HG03469 (cell line): ENCODE results near the gene USP48.

Experiments used
- ATAC-seq: cut with Tn5 transposase; IDR thresholded peaks from one replicate; pipeline ENCODE4 v1.9.1; 2021; ENCODE audit warnings: mild to moderate bottlenecking, moderate library complexity, moderate number of reproducible peaks; ENCODE audit not compliant: unreplicated experiment

Gene USP48

DNA sequence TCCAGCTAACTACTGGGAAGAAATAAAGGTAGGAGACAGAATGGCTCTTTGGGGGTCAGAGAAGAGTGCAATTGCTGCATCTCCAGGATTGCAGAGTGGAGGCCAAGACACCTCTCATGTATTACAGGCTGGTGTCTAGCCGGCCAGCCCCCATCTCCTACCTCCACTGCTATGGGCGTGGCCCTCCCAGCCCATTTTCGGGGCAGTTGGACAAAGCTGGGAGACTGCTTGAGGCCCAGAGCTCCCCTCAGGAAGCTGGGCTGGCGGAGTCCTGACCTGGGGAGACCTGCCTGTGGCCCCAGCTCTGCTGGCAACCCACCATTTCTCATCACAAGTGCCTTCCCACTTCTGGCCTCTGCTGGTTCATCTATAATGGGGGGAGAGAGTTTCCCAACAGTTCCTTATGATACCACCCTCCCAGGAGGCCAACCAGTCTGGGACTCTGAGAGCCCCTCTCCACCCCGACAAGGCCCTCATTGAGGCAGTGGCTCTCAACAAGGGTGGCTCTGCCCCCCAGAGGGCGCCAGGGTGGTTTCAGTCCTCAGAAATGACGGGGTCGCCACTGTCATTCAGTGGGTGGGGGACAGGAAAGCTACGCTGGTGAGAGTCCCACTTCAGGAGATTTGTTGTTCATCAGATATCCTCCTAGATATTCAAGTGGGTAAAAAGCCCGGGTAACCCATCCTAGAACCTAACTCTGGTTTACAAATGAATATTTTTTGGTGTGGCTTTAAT lies 125.3 kb downstream of the USP48 start:
- no peak for ATAC-seq

DNA sequence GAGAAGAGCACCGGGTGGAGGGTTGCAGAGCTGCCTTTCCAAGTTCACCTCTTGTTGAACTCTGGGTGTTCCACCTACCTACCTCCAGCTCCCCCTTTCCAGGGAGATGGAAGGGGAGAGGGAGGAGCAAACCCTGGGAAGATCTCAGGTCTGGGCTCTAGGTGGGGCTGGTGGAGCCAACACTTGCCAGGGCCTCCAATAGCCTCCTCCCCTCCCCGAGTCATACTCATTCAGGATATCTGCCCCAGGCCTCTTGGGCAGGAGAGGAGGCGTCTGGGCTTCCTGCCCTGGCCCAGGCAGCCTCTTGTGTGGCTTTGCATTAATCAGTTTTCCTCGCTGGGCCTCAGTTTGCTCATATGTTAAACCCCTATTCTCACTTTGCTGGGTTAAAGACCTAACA lies 127.2 kb downstream of the USP48 start:
- no peak for ATAC-seq

DNA sequence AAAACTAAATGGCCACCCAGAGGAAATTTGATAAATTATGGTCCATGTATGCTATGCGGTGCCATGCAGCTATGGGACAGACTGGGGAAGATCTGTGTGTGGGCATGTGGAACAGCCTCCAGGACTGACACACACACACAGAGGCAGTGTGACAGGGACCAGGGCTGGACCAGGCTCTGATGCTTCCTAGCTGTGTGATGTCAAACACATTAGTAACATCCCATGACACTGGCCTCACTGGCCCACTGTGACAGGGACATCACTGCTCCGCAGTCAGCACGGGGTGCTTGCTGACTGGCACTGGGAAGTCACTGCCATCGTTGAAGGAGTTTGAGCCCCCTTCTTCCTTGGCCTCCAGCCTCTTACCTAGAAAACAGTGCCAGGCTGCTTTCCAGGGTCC lies 127.7 kb downstream of the USP48 start:
- no peak for ATAC-seq

DNA sequence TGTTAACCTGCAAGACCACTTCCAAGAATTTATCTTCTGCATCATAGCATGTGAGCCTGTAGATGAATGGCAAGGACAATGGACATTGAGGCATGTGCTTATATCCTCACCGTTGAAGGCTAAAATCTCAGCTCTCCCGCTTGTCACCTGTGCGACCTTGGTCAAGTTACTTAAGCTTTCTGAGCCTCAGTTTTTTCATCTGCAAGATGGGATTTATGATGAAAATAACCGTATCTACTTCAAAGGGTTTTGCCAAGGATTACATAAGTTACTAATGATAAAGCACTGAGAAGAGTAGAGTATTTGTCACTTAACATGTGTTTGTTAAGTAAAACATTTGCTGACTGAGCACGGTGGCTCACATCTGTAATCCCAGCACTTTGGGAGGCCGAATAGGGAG lies 128.7 kb downstream of the USP48 start:
- ATAC-seq, result no peak

DNA sequence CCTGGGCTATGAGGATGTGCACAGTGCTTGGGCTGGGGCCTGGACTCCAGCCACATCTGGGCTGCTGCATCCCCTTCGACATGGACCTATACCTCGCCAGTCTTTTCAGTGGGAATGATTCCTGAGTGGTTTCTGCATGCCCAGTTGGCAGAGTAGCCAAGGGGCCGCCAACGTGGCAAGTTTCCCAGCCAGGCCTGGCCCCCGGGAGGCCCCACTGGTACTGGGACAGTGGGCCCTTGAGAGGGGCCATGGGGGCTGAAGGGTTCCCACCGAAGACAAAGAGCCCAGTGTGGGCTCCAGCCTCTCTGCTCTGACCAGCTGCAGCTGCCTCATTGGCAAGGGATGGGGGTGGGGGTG lies 129.2 kb downstream of the USP48 start:
- no peak for ATAC-seq

DNA sequence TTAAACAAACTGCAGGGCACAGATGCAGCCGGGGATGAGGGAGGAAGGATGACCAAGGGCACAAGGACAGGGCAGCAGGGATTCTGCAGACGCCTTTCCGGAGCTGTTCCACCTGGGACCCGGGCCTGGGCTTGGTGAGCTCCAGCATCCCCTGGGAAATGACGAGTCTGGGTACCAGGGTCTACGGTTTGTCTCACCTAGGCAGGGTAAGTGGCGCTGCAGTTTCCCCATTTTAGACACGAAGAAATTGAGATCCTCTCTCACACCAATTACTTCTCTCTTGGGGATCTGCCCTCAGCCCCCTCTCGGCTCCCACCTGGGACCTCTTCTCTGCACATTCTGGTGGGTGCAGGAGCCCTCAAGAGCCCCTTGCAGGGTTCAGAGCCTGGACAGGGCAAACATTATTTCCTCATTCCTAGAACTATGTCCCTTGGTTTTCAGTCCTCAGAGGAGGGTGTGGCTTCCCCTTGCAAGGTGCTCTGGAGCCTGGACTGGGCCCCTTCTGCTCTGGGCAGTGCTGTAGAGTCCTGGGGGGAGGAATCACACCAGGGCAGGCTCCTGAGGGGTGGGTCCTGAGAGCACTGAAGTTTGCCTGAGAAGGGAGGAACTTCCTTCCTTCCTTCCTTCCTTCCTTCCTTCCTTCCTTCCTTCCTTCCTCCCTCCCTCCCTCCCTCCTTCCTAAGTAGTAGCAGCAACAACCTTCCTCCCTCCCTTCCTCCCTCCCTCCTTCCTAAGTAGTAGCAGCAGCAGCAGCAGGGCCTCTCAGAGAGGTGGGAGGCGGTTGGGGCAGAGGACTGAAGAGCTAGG lies 129.8 kb downstream of the USP48 start:
- no peak for ATAC-seq

DNA sequence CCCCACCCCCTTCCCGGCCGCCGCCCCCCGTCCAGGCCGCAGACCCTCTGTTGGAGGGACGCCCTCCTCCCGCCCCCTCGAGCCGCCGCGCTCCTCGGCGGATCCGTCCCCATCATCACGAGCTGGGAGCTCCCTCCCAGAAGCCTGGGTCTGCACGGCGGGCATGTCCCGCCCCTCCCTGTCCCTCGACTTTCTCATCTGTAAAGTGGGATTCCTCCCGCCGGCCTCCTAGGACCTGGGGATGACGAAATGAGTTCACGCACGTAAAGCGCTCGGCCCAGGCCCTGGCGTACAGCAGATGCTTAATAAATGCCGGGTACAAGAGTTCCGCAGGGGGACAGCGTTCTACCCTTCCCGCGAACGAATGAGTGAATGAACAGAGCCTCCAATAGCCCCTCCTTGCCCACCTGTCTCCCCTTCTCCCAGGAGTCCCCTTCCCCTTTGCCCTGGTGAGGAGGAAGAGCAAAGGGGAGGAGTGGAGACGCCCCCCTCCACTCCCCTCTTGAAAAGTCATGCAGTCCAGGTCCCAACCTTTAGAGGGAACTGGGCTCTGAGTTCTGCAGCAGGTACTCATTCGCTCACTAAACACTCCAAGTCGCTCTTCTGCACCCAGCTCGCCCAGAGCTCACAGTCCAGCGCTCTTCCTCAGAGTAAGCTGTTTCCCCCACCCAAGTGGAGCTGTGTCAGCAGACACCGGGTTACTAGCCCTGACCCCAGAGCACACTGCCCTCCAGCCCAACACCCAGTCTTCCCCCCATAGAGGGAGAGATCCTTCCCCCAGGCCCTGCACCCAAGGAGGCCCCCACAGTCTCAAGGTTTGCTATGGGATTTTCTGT lies 130.6 kb downstream of the USP48 start:
- ATAC-seq, result no peak

DNA sequence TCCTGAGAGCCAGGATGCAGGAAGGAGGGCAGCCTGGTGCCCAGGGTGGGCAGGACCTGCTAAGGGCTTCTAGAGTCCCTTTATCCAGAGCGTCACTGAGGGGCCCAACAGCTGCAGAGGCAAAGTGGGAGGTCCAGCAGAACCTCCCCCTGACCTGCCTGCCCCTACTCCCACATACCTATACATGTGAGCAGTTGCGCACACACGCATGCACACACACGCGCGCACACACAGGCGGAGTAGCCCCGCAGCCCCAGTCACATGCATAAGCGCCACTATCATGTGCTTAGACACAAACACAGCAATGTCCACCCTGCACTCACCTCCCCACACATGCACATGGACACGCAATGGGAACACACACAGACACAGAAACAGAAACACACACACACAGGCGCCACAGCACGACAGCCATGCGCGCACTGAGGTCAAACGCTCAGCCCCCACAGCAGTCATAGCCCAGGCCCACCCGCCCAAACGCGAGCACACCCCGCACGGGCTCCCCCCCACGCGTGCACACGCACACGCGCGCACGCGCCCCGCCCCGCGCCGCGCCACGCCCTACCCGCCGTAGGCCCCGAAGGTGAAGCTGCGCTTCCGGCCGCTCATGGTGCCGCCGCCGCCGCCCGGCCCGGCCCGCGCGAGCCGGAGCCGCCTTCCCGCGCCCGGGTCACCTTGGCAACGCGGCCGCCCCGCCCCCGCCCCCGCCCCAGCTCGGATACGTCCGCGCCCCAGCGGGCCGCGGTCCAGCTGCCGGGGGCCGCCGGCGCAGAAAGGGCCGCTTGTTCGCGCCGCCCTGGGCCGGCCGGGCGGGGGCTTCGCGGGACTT lies 131.5 kb downstream of the USP48 start:
- no peak for ATAC-seq

DNA sequence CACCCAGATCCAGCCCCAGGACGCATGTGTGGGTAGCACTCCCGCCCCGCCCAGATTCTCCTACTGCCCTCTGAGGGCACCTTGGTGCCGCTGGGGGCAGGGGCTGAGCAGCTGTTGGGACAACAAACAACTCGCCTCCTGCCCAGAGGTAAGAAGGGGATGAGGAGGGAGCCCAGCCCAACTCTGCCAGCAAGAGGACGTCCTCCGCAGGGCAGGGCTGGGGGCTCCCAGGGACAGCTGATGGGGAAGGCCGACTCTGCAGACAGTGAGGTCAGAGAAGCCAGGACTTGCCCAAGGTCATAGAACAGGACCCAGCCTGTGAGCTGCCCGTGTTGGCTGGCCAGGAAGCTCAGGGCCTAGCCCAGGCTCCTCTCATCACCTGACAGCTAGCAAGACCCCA lies 132.5 kb downstream of the USP48 start:
- ATAC-seq, result no peak

DNA sequence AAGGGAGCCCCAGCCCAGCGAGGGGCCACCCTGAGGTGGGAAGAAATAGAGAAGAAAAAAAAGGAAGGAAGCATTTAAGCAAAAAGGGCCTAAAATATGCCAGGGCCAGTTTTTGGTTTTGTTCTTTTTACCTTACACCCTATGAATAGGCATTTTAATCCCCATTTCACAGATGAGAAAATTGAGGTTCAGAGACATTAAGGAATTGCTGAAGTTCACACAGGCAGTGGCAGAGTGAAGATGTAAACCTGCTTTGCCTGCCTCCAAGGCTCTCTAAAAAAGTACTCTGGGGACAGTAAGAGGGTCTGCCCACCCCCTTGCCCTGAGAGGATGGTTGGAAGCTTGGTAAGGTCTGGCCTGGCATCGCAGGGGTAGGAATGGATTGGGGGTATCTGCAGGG lies 133.6 kb downstream of the USP48 start:
- no peak for ATAC-seq

DNA sequence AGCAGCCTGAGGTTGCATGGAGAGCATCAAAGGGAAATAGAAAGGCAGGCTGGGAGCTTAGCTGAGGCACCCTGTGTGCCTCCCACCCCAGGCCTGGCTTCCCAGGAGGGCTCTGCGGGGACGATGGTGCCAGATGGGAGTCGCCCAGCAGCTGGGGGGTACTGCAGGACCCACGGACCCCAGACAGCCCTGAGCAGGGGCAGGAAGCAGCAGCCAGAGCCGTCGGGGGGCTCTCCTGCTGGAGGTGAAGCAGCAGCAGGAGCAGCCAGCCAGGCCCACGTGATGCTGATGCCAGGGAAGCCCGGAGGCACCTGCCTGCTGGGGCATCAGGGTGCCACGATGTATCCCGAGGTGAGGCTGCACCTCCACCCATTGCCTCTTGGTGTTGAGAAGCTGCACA lies 134.2 kb downstream of the USP48 start:
- no peak for ATAC-seq

DNA sequence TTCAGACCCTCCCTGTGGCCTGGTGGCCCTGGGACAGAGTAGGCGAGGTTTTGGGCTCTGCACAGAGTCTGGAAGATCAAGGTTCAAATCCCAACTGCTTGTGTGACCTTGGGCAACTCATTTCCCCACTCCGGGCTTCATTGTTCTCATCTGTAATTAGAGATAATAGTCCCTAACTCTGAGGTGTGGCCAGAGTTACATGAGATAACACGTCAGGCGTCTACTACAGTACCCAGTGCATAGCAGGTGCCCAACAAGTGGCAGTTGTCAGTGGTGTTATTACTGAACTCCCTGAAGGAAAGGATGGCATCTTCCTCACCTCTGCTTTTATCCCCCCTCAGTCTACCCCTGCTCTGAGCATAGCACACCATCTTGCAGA lies 134.6 kb downstream of the USP48 start:
- ATAC-seq, result no peak

DNA sequence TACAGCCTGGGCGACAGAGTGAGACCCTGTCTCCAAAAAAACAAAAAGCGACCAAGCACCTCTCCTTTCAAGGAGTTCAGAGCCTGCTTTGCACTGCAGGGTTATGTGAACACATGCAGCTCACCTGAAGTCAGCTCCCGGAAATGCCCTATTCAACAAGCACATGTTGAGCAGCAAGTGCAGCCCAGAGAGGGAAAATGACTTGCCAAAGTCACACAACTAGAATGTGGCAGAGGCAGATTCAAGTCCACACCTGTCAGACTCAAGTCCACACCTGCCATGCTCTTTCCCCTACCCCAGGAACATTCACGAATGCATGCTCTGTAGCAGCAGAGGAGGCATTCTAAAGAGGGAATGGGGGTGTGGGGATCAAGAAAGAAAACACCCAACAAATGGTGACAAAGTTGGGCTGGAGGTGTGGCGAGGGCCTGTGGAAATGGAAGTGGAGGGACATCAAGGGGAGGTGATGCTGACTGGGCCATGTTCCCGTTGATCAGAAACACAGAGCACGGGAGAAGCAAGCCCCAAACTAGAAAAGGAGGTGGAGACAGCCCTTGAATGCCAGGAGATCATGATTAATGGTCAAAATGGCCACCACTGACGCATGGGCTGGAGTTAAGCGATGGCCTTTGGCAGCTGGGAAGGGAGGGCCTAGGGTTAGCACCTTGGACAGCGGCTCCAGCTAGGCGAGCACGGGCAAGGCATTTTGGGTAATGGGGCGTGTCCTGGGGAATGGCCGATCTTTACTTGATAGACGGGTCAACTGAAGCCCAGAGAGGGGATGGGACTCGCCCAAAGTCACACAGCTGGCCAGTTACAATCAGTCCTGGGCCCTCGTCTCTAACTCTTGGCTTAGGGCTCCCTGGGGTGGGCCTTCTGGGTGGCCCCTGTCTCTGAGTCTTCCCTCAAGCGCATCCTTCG lies 135.3 kb downstream of the USP48 start:
- ATAC-seq, result no peak

DNA sequence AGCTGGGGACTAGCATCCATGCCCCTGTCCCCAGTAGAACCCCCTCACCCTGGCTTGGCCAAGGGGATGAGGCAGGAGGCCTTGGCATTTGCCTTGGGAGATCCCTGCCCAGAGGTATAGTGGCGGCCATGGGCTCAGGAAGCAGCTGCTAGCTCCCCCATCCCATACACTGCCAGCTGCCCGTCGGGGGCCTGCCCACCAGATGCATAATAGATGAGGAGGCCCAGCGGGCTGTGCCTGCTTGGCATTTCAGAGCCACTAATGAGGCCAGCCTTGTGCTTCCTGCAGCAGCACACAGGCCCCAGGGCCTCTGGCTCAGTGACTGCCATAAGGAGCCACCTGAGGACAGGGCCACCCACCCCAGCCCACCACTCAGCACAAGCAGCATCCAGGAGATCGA lies 137.4 kb downstream of the USP48 start:
- no peak for ATAC-seq

DNA sequence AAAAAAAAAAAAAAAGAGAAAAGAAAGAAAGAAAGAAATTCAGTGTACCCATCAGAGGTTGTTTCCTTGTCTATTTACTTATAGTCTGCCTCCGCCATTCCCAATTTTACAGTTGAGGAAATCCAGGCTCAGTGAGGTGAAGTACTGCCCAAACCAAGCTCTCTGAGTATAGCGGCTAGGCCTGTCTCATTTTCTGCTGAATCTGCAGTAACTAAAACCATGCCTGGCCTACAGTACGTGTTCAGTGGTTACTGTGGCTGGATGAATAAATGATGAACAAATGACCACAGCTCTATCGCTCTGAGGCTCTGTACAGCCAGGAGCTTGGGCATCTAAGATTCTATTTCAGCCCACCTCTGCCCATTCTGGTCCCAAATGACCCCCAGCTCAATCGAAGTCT lies 138.0 kb downstream of the USP48 start:
- no peak for ATAC-seq

DNA sequence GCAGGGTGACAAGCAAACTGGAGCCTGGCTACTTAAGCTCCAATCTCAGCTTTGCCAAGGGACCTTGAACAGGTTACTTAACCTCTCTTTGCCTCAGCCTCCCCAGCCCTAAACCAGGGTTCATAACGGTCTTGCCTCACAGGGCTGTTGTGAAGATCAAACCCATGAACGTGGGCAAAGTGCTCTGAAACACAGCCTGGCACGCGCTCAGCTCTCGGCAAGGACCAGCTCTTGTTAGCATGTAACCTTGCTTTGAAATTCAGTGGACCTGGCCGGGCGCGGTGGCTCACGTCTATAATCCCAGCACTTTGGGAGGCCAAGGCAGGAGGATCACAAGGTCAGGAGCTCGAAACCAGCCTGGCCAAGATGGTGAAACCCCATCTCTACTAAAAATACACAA lies 138.6 kb downstream of the USP48 start:
- no peak for ATAC-seq

DNA sequence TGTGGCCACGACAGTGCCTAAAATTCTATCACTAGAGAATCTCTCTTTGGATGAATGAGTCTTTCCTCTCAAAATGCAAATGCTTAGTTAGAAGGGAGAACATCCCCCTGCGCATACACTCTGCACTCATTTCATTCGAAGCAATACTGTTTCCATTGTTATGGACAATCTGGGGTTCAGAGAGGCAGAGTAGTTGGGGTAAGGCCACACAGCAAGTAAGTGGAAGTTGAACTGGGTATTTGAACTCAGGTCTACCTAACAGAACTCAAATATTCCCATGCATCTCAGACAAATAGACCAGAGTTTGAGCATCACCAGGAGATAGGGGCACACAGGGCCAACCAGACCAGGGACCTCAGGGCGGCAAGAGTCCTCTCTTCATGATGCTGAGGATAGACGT lies 139.3 kb downstream of the USP48 start:
- ATAC-seq, result no peak

DNA sequence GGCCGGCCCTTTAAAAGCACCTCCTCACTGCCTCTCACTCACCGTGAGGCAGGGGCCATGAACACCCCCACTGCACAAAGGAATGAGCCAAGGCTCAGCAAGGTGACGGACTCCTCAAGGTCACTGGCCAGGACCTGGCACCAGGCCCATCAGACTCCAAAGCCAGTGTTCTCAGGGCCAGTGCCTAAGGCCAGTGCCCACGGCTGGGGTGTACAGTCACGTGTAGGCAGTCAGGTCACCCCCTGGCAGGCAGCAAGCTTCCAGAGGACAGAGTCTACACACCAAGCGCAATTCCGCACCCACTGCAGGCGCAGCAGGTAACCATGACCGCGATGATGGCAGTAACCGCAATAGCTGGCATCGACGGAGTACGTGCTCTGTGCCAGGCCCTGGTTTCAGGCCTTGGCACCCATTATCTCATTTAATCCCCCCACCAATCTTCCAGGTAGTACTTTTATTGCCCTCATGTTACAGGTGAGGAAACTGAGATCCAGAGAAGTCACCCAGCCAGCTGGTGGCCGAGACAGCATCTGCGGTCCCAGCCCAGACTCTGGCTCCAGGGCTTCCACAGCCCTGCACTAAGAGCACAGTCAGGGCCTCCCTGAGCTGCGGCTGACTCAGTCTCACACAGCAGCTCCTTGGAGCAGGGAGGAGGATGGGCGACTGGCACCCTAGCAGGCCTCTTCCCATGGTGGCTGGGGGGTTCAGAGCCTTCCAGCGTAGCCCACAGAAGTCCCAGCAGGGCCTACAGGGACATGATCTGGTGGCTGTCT lies 140.8 kb downstream of the USP48 start:
- no peak for ATAC-seq

DNA sequence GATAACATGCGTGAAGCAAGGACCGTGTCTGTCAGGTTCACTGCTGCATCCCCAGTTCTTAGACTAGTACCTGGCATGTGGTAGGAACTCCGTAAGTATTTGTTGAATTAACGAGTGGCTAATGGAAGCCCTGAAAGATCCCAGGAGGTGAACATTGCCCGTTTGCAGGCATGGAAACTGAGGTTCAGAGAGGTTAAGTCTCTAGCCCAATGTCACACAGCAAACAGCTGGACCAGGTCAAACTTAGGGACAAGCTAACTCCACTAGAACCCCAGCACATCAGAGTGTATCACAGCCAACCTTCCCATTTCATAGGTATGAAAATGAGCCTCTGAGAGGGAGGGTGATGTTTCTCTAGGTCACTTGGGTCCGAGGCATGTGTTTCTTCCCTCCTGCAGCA lies 141.4 kb downstream of the USP48 start:
- ATAC-seq, result no peak
